Ishikawa (cell line): ENCODE results near the gene SPN.

Source experiments
- CEBPB ChIP-seq: IDR thresholded peaks from 2 replicates; pipeline ENCODE4 v1.6.1; 2012
- CREB1 ChIP-seq: IDR thresholded peaks from 2 replicates; pipeline ENCODE4 v1.6.1; 2012; ENCODE audit warnings: low read depth
- EGR1 ChIP-seq: IDR thresholded peaks from 2 replicates; pipeline ENCODE4 v1.6.1; 2012
- EP300 ChIP-seq: IDR thresholded peaks from 2 replicates; pipeline ENCODE4 v1.6.1; 2012; ENCODE audit warnings: borderline replicate concordance
- FOXM1 ChIP-seq: IDR thresholded peaks from 2 replicates; pipeline ENCODE4 v1.6.1; 2012; ENCODE audit warnings: low read depth, borderline replicate concordance
- NFIC ChIP-seq: IDR thresholded peaks from 2 replicates; pipeline ENCODE4 v1.6.1; 2012
- RAD21 ChIP-seq: IDR thresholded peaks from 2 replicates; pipeline ENCODE4 v1.6.1; 2012; ENCODE audit warnings: low read depth
- TAF1 ChIP-seq: IDR thresholded peaks from 2 replicates; pipeline ENCODE4 v1.6.1; 2012; ENCODE audit warnings: low read depth, mild to moderate bottlenecking
- TCF12 ChIP-seq: IDR thresholded peaks from 2 replicates; pipeline ENCODE4 v1.6.1; 2012; ENCODE audit warnings: low read depth
- TEAD4 ChIP-seq: IDR thresholded peaks from 2 replicates; pipeline ENCODE4 v1.6.1; 2012
- YY1 ChIP-seq: IDR thresholded peaks from 2 replicates; pipeline ENCODE4 v1.6.1; 2012; ENCODE audit warnings: low read depth
- ZBTB7A ChIP-seq: IDR thresholded peaks from 2 replicates; pipeline ENCODE4 v1.6.1; 2012; ENCODE audit warnings: low read depth
- TF ChIP-seq, protein P1 (sequence below): IDR thresholded peaks from 2 replicates; pipeline ENCODE4 v1.6.1; 2012
- TF ChIP-seq, protein P2 (sequence below): IDR thresholded peaks from 2 replicates; pipeline ENCODE4 v1.6.1; 2012
- TF ChIP-seq, protein P3 (sequence below): IDR thresholded peaks from 2 replicates; pipeline ENCODE4 v1.6.1; 2012; ENCODE audit warnings: low read depth, mild to moderate bottlenecking

SPN gene

DNA sequence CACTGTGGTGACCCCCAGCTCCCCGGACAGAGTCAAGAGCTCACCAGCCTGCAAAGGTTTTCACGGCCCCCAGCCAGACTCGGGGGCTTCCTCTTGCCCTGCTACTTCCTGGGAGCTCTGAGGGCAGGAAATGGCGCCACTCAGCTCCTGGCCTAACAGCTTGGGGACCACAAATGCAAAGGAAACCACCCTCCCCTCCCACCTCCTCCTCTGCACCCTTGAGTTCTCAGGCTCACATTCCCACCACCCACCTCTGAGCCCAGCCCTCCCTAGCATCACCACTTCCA is 375 bp upstream of the SPN start:
- no peak for TF ChIP-seq RAD21
- no peak for TF ChIP-seq TAF1
- TF ChIP-seq, protein P1, sequence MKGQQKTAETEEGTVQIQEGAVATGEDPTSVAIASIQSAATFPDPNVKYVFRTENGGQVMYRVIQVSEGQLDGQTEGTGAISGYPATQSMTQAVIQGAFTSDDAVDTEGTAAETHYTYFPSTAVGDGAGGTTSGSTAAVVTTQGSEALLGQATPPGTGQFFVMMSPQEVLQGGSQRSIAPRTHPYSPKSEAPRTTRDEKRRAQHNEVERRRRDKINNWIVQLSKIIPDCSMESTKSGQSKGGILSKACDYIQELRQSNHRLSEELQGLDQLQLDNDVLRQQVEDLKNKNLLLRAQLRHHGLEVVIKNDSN, result no peak

DNA sequence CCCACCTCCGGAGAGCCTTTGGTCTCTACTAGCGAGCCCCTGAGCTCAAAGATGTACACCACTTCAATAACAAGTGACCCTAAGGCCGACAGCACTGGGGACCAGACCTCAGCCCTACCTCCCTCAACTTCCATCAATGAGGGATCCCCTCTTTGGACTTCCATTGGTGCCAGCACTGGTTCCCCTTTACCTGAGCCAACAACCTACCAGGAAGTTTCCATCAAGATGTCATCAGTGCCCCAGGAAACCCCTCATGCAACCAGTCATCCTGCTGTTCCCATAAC is 702 bp downstream of the SPN start:
- TF ChIP-seq, protein P1, result no peak
- TF ChIP-seq TCF12, result no peak
- no peak for TF ChIP-seq TEAD4
- no peak for TF ChIP-seq RAD21
- TF ChIP-seq ZBTB7A, result no peak
- no peak for TF ChIP-seq EP300
- TF ChIP-seq FOXM1, result no peak
- TF ChIP-seq YY1, result no peak
- no peak for TF ChIP-seq EGR1
- no peak for TF ChIP-seq NFIC
- TF ChIP-seq CREB1, result no peak
- TF ChIP-seq TAF1, result no peak
- TF ChIP-seq, protein P2, sequence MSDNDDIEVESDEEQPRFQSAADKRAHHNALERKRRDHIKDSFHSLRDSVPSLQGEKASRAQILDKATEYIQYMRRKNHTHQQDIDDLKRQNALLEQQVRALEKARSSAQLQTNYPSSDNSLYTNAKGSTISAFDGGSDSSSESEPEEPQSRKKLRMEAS, result no peak
- TF ChIP-seq CEBPB, result no peak
- TF ChIP-seq, protein P3, sequence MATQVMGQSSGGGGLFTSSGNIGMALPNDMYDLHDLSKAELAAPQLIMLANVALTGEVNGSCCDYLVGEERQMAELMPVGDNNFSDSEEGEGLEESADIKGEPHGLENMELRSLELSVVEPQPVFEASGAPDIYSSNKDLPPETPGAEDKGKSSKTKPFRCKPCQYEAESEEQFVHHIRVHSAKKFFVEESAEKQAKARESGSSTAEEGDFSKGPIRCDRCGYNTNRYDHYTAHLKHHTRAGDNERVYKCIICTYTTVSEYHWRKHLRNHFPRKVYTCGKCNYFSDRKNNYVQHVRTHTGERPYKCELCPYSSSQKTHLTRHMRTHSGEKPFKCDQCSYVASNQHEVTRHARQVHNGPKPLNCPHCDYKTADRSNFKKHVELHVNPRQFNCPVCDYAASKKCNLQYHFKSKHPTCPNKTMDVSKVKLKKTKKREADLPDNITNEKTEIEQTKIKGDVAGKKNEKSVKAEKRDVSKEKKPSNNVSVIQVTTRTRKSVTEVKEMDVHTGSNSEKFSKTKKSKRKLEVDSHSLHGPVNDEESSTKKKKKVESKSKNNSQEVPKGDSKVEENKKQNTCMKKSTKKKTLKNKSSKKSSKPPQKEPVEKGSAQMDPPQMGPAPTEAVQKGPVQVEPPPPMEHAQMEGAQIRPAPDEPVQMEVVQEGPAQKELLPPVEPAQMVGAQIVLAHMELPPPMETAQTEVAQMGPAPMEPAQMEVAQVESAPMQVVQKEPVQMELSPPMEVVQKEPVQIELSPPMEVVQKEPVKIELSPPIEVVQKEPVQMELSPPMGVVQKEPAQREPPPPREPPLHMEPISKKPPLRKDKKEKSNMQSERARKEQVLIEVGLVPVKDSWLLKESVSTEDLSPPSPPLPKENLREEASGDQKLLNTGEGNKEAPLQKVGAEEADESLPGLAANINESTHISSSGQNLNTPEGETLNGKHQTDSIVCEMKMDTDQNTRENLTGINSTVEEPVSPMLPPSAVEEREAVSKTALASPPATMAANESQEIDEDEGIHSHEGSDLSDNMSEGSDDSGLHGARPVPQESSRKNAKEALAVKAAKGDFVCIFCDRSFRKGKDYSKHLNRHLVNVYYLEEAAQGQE, result no peak

DNA sequence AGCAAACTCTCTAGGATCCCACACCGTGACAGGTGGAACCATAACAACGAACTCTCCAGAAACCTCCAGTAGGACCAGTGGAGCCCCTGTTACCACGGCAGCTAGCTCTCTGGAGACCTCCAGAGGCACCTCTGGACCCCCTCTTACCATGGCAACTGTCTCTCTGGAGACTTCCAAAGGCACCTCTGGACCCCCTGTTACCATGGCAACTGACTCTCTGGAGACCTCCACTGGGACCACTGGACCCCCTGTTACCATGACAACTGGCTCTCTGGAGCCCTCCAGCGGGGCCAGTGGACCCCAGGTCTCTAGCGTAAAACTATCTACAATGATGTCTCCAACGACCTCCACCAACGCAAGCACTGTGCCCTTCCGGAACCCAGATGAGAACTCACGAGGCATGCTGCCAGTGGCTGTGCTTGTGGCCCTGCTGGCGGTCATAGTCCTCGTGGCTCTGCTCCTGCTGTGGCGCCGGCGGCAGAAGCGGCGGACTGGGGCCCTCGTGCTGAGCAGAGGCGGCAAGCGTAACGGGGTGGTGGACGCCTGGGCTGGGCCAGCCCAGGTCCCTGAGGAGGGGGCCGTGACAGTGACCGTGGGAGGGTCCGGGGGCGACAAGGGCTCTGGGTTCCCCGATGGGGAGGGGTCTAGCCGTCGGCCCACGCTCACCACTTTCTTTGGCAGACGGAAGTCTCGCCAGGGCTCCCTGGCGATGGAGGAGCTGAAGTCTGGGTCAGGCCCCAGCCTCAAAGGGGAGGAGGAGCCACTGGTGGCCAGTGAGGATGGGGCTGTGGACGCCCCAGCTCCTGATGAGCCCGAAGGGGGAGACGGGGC is 1.3 kb downstream of the SPN start:
- TF ChIP-seq, protein P1, result no peak
- TF ChIP-seq CREB1 (no peak), EP300 (no peak), RAD21 (no peak), YY1 (no peak), TCF12 (no peak)
- TF ChIP-seq, protein P2, result no peak
- TF ChIP-seq, protein P3, result no peak

DNA sequence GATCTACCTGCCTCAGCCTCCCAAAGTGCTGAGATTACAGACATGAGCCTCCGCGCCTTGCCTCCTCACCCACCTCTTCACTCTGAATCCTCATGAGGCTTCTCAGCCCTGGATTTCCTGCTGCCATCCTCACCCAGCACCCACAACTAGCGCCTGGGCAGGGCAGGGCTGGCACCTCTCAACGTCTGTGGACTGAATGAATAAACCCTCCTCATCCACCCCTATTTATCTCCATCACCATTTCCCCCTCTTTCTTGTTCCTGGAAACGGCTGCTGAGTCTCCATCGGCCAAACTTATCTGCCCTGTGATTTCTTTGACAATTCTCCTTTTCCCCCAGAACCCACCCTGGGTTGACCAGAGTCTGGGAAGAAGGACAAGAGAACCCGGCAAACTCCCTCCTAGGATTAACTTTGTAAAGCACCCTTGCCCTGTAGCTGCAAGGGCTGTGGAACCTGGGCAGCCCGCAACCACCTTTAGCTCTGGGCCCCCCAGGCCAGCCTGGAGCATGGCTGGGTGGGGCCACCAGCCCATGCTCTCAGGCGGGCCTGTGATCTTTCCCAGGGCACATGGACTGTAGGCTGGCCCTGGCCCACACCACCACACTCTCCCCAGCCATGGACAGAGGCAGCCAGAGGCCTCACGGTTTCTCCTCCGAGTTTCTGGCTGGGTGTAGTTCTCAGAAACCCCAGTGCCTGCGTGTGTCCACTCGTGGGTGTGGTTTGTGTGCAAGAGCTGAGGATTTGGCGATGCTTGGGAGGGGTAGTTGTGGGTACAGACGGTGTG is 2.4 kb downstream of the SPN start:
- TF ChIP-seq TCF12, result no peak
- no peak for TF ChIP-seq TEAD4
- TF ChIP-seq TAF1, result no peak
- no peak for TF ChIP-seq NFIC
- TF ChIP-seq CEBPB, result no peak
- TF ChIP-seq ZBTB7A, result no peak
- no peak for TF ChIP-seq YY1
- TF ChIP-seq, protein P3, result no peak
- TF ChIP-seq, protein P1, result no peak
- TF ChIP-seq CREB1, result no peak
- TF ChIP-seq FOXM1, result no peak
- no peak for TF ChIP-seq EGR1
- no peak for TF ChIP-seq EP300
- TF ChIP-seq RAD21, result no peak
- TF ChIP-seq, protein P2, result no peak
